K562 (cell line): ENCODE measurements around the gene ITPRIPL2. TPM values are rescaled to one million over a fixed set of nuclear protein-coding genes. Genes with fewer than 3 reads are reported as not detected.

Experiments
- C11orf30 ChIP-seq: fragments of 450-650 bp; IDR thresholded peaks from 2 replicates; pipeline ENCODE4 v1.6.1; 2016; ENCODE audit warnings: low read depth, mild to moderate bottlenecking
- CAMTA2 ChIP-seq: fragments of 250-450 bp; sonication (Bioruptor Pico); conservative IDR thresholded peaks from 2 replicates; pipeline ENCODE4 v1.5.1; 2022
- FUS ChIP-seq: fragments of 200-400 bp; formaldehyde crosslinking; optimal IDR thresholded peaks from 2 replicates; pipeline ENCODE3; 2017; ENCODE audit warnings: low read depth, low read length
- JUNB ChIP-seq: fragments of 450-650 bp; formaldehyde crosslinking; conservative IDR thresholded peaks from 2 replicates; pipeline ENCODE4 v1.4.0; 2020; ENCODE audit warnings: mild to moderate bottlenecking
- MYC ChIP-seq, 2 experiments: fragments of 250-450 bp in 1 of 2; sonication (Bioruptor Pico) in 1 of 2; IDR thresholded peaks; 2 replicates each; pipeline versions ENCODE4 v1.5.1 to v1.6.1; 2012 to 2021; ENCODE audit warnings: low read depth in 2 of 2, borderline replicate concordance in 1 of 2, improper control_type of control experiment in 1 of 2, low read length in 1 of 2, mild to moderate bottlenecking in 1 of 2, moderate library complexity in 1 of 2
- TAF15 ChIP-seq: fragments of 200-400 bp; formaldehyde crosslinking; IDR thresholded peaks from 2 replicates; pipeline ENCODE4 v1.6.1; 2017; ENCODE audit warnings: mild to moderate bottlenecking, low read depth, low read length, moderate library complexity
- ZNF79 ChIP-seq: fragments of 250-450 bp; sonication (Bioruptor Pico); IDR thresholded peaks from 2 replicates; pipeline ENCODE4 v1.4.0; 2020; ENCODE audit warnings: low read depth, mild to moderate bottlenecking, moderate library complexity
- polyA plus RNA-seq, 8 experiments: library from polyadenylated mRNA; depleted of rRNA in 4 of 8; stranded (reverse) in 5 of 8; unstranded in 3 of 8; fragments of >200 nt; fragmentation: Nextera tagmentation in 2 of 8; fragmentation: Illumina TruSeq in 1 of 8; extraction: Ambion mirVana in 2 of 8; extraction: Trizol in 1 of 8; gene quantifications; 2 replicates each; pipeline versions ENCODE4 v1.2.1 to v1.2.3, GENCODE V29; 2011 to 2014; ENCODE audit warnings: inconsistent platforms in 1 of 8, missing spikeins in 1 of 8
- total RNA-seq, 7 experiments: library from RNA; depleted of rRNA in 6 of 7; stranded (reverse); fragments of >200 nt in 6 of 7; fragmentation: Illumina TruSeq in 2 of 7; extraction: Trizol in 2 of 7; gene quantifications; 2 replicates each; pipeline versions ENCODE4 v1.2.1 to v1.2.3, GENCODE V29; 2011 to 2021; ENCODE audit warnings: low replicate concordance in 1 of 7
- TF ChIP-seq, protein P1 (sequence below): fragments of 250-450 bp; sonication (Bioruptor Pico); IDR thresholded peaks from 2 replicates; pipeline ENCODE4 v1.6.1; 2021; ENCODE audit warnings: mild to moderate bottlenecking
- TF ChIP-seq, protein P2 (sequence below): fragments of 450-650 bp; IDR thresholded peaks from 2 replicates; pipeline ENCODE4 v1.6.1; 2016; ENCODE audit warnings: low read depth
- TF ChIP-seq, protein P3 (sequence below): sonication (generic); formaldehyde crosslinking; IDR thresholded peaks from 2 replicates; pipeline ENCODE4 v1.8.0; 2022; ENCODE audit warnings: mild to moderate bottlenecking, missing genetic modification reagents

ITPRIPL2 gene
- total and polyA plus RNA-seq, 9 of the 15 experiments (the other 6 are each of a cell fraction or from before 2014, with no cell fraction given) = 0.04 to 2.2 (median 0.58) TPM

DNA sequence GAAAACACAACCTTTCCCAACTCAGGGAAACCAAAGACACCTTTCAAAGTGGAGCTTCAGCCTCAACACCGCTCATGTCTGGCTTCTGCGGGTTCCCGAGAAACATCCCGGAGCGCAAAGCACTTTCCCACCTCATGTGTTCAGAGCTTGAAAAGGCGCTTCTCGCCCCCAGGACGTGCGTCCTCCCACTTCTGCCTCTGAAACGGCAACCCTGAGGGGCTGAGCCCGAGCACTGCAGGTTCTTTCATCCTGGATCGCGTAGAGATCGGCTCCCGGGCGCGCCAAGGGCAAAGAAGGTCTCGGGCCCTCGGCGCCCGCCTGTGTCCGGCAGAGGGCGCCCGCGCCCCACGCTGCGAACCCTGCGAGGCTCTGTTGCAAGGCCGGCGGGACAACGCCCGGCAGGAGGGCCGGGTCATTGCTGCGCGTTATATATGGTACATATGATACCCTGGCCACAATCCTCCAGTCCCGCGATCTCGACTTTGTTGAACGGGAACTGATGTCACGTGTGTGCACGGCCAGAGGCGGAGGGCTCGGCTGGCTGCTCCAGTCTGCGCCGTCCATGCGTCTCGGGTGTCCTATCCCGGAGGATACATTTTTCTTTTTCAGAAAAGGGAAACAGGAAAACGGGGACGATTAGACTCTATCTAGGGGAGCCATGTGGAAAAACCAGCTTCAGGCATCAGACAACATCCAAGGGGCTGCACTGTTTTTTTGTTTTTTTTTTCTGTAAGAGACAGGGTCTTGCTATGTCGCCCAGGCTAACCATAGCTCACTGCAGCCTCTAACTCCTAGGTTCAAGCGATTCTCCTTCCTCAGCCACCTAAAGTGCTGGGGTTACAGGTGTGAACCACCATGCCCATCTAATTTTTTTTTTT lies 27.2 kb upstream of the ITPRIPL2 start (continued):
- TF ChIP-seq CAMTA2 (CRISPR knock-in tag) = no peak
- no peak for TF ChIP-seq FUS
- TF ChIP-seq MYC (IDR thresholded peaks at IDR 0.05; ENCODE audit: low read depth, low read length) = peak; percentile 27; the same call in 1 of the 2 replicates
- no peak for TF ChIP-seq MYC (CRISPR knock-in tag; IDR thresholded peaks at IDR 0.05; ENCODE audit: borderline replicate concordance, low read depth)
- TF ChIP-seq, protein P1, sequence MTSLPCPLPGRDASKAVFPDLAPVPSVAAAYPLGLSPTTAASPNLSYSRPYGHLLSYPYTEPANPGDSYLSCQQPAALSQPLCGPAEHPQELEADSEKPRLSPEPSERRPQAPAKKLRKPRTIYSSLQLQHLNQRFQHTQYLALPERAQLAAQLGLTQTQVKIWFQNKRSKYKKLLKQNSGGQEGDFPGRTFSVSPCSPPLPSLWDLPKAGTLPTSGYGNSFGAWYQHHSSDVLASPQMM (CRISPR knock-in tag) = no peak
- TF ChIP-seq ZNF79 (CRISPR knock-in tag) = no peak
- TF ChIP-seq C11orf30 = no peak
- no peak for TF ChIP-seq JUNB
- TF ChIP-seq, protein P2, sequence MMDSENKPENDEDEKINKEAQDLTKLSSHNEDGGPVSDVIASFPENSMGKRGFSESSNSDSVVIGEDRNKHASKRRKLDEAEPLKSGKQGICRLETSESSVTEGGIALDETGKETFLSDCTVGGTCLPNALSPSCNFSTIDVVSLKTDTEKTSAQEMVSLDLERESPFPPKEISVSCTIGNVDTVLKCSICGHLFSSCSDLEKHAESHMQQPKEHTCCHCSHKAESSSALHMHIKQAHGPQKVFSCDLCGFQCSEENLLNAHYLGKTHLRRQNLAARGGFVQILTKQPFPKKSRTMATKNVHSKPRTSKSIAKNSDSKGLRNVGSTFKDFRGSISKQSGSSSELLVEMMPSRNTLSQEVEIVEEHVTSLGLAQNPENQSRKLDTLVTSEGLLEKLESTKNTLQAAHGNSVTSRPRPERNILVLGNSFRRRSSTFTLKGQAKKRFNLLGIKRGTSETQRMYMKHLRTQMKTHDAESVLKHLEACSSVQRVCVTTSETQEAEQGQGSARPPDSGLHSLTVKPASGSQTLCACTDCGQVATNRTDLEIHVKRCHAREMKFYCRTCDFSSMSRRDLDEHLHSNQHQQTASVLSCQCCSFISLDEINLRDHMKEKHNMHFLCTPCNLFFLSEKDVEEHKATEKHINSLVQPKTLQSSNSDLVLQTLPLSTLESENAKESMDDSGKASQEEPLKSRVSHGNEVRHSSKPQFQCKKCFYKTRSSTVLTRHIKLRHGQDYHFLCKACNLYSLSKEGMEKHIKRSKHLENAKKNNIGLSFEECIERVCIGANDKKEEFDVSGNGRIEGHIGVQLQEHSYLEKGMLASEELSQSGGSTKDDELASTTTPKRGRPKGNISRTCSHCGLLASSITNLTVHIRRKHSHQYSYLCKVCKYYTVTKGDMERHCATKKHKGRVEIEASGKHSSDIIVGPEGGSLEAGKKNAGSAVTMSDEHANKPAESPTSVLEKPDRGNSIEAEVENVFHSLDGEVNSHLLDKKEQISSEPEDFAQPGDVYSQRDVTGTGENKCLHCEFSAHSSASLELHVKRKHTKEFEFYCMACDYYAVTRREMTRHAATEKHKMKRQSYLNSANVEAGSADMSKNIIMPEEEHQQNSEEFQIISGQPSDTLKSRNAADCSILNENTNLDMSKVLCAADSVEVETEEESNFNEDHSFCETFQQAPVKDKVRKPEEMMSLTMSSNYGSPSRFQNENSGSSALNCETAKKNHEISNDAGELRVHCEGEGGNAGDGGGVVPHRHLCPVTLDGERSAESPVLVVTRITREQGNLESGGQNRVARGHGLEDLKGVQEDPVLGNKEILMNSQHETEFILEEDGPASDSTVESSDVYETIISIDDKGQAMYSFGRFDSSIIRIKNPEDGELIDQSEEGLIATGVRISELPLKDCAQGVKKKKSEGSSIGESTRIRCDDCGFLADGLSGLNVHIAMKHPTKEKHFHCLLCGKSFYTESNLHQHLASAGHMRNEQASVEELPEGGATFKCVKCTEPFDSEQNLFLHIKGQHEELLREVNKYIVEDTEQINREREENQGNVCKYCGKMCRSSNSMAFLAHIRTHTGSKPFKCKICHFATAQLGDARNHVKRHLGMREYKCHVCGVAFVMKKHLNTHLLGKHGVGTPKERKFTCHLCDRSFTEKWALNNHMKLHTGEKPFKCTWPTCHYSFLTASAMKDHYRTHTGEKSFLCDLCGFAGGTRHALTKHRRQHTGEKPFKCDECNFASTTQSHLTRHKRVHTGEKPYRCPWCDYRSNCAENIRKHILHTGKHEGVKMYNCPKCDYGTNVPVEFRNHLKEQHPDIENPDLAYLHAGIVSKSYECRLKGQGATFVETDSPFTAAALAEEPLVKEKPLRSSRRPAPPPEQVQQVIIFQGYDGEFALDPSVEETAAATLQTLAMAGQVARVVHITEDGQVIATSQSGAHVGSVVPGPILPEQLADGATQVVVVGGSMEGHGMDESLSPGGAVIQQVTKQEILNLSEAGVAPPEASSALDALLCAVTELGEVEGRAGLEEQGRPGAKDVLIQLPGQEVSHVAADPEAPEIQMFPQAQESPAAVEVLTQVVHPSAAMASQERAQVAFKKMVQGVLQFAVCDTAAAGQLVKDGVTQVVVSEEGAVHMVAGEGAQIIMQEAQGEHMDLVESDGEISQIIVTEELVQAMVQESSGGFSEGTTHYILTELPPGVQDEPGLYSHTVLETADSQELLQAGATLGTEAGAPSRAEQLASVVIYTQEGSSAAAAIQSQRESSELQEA = no peak
- TF ChIP-seq TAF15 = no peak
- TF ChIP-seq, protein P3, sequence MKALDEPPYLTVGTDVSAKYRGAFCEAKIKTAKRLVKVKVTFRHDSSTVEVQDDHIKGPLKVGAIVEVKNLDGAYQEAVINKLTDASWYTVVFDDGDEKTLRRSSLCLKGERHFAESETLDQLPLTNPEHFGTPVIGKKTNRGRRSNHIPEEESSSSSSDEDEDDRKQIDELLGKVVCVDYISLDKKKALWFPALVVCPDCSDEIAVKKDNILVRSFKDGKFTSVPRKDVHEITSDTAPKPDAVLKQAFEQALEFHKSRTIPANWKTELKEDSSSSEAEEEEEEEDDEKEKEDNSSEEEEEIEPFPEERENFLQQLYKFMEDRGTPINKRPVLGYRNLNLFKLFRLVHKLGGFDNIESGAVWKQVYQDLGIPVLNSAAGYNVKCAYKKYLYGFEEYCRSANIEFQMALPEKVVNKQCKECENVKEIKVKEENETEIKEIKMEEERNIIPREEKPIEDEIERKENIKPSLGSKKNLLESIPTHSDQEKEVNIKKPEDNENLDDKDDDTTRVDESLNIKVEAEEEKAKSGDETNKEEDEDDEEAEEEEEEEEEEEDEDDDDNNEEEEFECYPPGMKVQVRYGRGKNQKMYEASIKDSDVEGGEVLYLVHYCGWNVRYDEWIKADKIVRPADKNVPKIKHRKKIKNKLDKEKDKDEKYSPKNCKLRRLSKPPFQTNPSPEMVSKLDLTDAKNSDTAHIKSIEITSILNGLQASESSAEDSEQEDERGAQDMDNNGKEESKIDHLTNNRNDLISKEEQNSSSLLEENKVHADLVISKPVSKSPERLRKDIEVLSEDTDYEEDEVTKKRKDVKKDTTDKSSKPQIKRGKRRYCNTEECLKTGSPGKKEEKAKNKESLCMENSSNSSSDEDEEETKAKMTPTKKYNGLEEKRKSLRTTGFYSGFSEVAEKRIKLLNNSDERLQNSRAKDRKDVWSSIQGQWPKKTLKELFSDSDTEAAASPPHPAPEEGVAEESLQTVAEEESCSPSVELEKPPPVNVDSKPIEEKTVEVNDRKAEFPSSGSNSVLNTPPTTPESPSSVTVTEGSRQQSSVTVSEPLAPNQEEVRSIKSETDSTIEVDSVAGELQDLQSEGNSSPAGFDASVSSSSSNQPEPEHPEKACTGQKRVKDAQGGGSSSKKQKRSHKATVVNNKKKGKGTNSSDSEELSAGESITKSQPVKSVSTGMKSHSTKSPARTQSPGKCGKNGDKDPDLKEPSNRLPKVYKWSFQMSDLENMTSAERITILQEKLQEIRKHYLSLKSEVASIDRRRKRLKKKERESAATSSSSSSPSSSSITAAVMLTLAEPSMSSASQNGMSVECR (CRISPR knock-in tag) = peak; percentile 26; the same call in 1 of the 2 replicates
